Measurements from ENCODE around the gene PCGF3. TPM values are rescaled to one million over a fixed set of nuclear protein-coding genes. Genes with fewer than 3 reads are reported as not detected.
"Not testable (repeated sequence)": the region's sequence is repeated elsewhere in the genome, so short reads cannot be mapped to it uniquely, and the experiment has no call there.

Gene PCGF3
- total RNA-seq, 3 donors from 2014 or later: 60.6 to 71.7 (median 69.4) TPM

DNA sequence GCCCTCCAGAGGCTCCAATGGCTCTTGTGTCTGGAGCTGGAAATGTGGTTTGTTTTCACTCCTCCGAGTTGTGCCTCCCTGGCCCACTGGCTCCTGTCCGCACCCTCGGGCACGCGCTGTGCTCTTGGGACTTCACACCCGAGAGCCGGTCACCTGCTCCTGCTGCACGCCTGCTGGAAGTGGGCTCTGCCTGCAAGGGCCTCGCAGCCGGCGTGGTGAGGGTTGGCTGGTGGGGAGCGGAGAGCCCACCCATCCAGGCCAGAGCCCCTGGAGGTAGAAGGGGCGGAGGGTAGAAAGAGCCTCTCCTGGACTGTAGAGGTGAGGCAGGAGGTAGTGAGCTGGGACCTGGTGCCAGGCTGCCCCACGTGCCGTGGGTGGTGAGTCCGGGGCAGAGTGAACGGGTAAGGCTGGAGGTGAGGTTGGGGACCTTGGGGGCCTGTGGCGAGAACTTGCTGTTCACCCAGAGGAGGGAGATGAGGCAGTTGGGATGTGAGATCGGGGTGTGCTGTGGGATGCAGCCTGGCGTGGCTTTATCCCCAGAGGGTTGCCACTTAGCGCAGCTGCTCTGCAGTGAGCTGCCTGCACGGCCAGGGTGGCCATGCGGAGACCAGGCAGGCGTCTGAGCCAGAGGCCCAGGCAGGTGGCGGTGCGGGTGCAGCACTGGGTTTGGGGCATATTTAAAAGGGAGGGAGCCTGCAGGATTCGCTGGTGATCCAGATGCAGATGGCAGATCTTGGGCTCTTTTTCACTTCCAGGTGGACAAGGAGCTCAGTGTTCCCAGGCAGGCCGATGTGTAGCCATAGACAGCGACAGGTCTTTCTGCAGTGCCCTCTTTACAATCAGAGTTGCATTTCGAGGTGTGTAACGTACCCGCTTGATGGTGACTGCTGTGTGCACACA lies 48.8 kb downstream of the PCGF3 start:
- Histone ChIP-seq H3K36me3 (no peaks in the 10 kb centered on the region), H3K27ac (no peak overlapping the region), H3K9me3 (no peaks in the 10 kb centered on the region), H3K4me3 (no peak overlapping the region), H3K27me3 (no peaks in the 10 kb centered on the region), H3K4me1 (no peaks in the 10 kb centered on the region)
- TF ChIP-seq, protein P1, sequence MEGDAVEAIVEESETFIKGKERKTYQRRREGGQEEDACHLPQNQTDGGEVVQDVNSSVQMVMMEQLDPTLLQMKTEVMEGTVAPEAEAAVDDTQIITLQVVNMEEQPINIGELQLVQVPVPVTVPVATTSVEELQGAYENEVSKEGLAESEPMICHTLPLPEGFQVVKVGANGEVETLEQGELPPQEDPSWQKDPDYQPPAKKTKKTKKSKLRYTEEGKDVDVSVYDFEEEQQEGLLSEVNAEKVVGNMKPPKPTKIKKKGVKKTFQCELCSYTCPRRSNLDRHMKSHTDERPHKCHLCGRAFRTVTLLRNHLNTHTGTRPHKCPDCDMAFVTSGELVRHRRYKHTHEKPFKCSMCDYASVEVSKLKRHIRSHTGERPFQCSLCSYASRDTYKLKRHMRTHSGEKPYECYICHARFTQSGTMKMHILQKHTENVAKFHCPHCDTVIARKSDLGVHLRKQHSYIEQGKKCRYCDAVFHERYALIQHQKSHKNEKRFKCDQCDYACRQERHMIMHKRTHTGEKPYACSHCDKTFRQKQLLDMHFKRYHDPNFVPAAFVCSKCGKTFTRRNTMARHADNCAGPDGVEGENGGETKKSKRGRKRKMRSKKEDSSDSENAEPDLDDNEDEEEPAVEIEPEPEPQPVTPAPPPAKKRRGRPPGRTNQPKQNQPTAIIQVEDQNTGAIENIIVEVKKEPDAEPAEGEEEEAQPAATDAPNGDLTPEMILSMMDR (IDR thresholded peaks at IDR 0.05): no peak
- TF ChIP-seq POLR2AphosphoS5 (IDR thresholded peaks at IDR 0.05) (no peak), POLR2A (IDR thresholded peaks at IDR 0.05) (no peak)
- intact Hi-C loops (cut with DNase I; ENCODE audit: low total_unique reads): loop anchor here (10.0 kb wide), 1 partner anchor 460 kb away; no protein-coding TSS in a partner anchor
- DNase-seq (ENCODE audit: low spot score in 2 of 2): no peak

DNA sequence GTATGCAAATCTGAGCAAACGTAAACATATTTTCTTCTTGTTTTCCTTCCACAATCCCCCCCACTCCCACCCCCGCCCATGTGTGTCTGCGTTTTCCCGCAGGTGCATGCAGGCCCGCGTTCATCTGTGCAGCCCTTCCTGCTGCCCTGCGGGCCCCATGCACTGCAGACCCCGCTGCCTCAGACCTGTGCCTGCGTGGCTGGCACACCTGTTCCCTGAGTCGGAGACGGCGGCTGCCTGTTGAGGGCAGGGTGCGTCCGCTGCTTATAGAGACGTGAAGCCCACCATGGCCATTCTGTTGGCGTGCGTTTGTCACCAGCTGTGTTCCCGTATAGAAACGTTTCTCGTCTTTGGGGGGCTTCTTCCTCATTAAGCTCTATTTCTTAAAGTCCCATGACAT lies 51.5 kb downstream of the PCGF3 start:
- H3K27ac ChIP-seq: no peak overlapping the region
- TF ChIP-seq POLR2A (IDR thresholded peaks at IDR 0.05) (no peak), POLR2AphosphoS5 (IDR thresholded peaks at IDR 0.05) (no peak)
- TF ChIP-seq, protein P1 (IDR thresholded peaks at IDR 0.05): no peak

DNA sequence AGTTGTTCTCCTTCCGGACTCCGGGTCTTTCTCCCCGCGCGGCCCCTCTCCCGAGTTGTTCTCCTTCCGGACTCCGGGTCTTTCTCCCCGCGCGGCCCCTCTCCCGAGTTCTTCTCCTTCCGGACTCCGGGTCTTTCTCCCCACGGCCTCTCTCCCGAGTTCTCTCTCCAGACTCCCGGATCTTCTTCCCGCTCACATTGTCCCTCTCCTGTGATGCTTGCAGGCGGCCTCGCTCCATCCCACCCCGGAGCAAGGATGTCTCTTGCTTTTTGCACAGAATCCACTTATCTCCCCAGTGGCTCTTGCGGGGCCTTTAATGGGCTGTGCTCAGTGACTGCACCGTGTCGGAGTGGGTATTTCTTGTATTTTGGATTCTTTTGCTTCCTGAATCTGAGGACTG lies 54.2 kb downstream of the PCGF3 start:
- DNase-seq (ENCODE audit: low spot score in 2 of 2); H3K4me3 ChIP-seq: not testable (repeated sequence)

More for the DNA sequence above, 51.5 kb downstream of the PCGF3 start:
- Histone ChIP-seq H3K4me1 (no peaks in the 10 kb centered on the region), H3K36me3 (no peaks in the 10 kb centered on the region), H3K4me3 (no peak overlapping the region), H3K27me3 (no peaks in the 10 kb centered on the region), H3K9me3 (no peaks in the 10 kb centered on the region)
- intact Hi-C loops (cut with DNase I; ENCODE audit: low total_unique reads): loop anchor here (10.0 kb wide), 1 partner anchor 458 kb away; no protein-coding TSS in a partner anchor
- DNase-seq (ENCODE audit: low spot score in 2 of 2): no peak

DNA sequence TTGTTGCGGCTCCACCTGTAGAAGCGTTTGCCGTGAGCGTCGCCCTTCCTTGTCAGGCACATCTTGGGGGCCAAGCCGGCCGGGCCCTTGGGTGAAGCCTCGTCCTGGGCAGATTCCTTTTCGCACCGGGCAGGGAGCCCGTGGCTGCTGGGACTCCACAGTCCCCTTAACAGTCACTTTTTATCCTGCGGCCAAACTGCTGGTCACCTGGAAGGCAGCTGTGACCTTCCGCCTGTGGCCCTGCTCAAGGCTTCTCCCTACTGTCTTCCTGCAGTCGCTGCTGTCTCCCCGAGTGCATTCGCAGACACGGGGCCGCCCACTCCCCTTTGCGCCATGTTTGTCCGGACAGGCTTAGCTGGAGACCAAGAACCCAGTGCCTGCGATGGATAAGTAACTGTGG lies 55.0 kb downstream of the PCGF3 start:
- no peak overlapping the region for H3K27ac ChIP-seq
- no peak for DNase-seq (ENCODE audit: low spot score in 2 of 2)
- TF ChIP-seq, protein P1 (IDR thresholded peaks at IDR 0.05): no peak
- no peak for TF ChIP-seq POLR2AphosphoS5 (IDR thresholded peaks at IDR 0.05)
- TF ChIP-seq POLR2A (IDR thresholded peaks at IDR 0.05): no peak
- no peaks in the 10 kb centered on the region for H3K36me3 ChIP-seq
- H3K9me3 ChIP-seq: no peaks in the 10 kb centered on the region
- no peaks in the 10 kb centered on the region for H3K4me1 ChIP-seq
- intact Hi-C loops (cut with DNase I; ENCODE audit: low total_unique reads): no loop called here
- H3K4me3 ChIP-seq: no peak overlapping the region
- H3K27me3 ChIP-seq: no peaks in the 10 kb centered on the region

More for the DNA sequence above, 54.2 kb downstream of the PCGF3 start:
- not testable (repeated sequence) for H3K9me3 ChIP-seq, H3K27ac ChIP-seq, H3K27me3 ChIP-seq, H3K4me1 ChIP-seq, H3K36me3 ChIP-seq
- intact Hi-C loops (cut with DNase I; ENCODE audit: low total_unique reads): loop anchor here (10.0 kb wide), 1 partner anchor 455 kb away; no protein-coding TSS in a partner anchor

DNA sequence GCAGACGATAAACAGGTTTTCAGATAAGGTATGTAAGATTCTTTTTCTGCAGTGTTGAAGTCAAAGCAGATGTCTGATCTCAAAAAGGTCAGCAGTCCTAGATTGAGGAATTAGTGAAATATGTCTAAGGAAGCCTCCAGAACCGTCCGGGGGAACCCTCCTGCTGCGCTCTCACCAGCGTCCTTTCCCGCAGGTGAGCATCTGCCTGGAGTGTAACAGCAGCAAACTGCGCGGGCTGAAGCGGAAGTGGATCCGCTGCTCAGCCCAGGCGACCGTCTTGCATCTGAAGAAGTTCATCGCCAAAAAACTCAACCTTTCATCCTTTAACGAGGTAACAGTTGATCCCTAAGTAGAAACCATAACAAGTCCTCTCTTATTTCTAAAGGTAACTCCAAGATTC lies 55.5 kb downstream of the PCGF3 start:
- Histone ChIP-seq H3K27me3 (no peaks in the 10 kb centered on the region), H3K4me3 (no peak overlapping the region), H3K9me3 (no peaks in the 10 kb centered on the region), H3K36me3 (no peaks in the 10 kb centered on the region), H3K4me1 (no peaks in the 10 kb centered on the region), H3K27ac (no peak overlapping the region)
- intact Hi-C loops (cut with DNase I; ENCODE audit: low total_unique reads): no loop called here
- TF ChIP-seq, protein P1 (IDR thresholded peaks at IDR 0.05): no peak
- TF ChIP-seq POLR2AphosphoS5 (IDR thresholded peaks at IDR 0.05): no peak
- no peak for TF ChIP-seq POLR2A (IDR thresholded peaks at IDR 0.05)
- DNase-seq (ENCODE audit: low spot score in 2 of 2): no peak
